ENCODE measurements around the gene POLD2.

POLD2 gene

DNA sequence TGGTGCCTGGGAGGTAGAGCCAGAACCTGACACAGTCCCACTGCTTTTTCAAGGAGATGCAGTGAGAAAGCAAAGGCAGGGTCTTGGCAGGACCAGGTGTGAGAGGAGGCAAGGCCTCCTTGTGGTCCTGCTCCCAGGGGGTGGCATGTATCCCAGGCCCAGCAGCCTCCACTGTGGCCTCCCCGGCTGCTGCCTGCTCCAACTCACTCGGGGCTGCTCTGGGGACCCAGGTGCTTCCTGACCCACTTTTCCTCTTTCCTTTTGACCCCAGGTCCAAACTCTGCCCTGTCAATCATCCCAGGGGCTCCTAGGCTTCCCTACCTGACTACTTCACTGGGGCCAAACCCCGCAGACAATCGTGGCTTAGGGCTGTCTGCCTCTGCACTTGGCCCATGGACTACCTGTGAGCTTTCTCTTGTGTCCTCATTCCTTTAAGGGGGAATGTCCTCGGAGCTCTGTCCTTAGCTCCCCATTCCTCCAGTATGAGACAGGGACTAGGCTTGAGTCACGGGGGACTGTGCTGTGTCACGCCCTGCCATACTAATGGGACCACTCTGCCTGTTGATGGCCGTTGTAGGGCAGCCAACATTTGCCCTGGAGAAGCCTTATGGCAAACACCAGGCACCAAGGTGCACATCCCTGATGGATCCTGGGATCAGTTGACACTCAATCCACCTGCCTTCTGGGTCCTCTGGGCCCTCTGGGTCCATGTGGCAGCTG lies 20.3 kb downstream of the POLD2 start:
- in situ Hi-C loops (cut with MboI; ENCODE audit: low sequenced_read_pairs, unreplicated experiment) = no loop called here
- DNase-seq (ENCODE audit: low spot score) = no peak
- TF ChIP-seq, protein P1, sequence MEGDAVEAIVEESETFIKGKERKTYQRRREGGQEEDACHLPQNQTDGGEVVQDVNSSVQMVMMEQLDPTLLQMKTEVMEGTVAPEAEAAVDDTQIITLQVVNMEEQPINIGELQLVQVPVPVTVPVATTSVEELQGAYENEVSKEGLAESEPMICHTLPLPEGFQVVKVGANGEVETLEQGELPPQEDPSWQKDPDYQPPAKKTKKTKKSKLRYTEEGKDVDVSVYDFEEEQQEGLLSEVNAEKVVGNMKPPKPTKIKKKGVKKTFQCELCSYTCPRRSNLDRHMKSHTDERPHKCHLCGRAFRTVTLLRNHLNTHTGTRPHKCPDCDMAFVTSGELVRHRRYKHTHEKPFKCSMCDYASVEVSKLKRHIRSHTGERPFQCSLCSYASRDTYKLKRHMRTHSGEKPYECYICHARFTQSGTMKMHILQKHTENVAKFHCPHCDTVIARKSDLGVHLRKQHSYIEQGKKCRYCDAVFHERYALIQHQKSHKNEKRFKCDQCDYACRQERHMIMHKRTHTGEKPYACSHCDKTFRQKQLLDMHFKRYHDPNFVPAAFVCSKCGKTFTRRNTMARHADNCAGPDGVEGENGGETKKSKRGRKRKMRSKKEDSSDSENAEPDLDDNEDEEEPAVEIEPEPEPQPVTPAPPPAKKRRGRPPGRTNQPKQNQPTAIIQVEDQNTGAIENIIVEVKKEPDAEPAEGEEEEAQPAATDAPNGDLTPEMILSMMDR (IDR thresholded peaks at IDR 0.05; ENCODE audit: borderline replicate concordance, control extremely low read depth, extremely low read depth, insufficient read depth, missing control alignments) = no peak

DNA sequence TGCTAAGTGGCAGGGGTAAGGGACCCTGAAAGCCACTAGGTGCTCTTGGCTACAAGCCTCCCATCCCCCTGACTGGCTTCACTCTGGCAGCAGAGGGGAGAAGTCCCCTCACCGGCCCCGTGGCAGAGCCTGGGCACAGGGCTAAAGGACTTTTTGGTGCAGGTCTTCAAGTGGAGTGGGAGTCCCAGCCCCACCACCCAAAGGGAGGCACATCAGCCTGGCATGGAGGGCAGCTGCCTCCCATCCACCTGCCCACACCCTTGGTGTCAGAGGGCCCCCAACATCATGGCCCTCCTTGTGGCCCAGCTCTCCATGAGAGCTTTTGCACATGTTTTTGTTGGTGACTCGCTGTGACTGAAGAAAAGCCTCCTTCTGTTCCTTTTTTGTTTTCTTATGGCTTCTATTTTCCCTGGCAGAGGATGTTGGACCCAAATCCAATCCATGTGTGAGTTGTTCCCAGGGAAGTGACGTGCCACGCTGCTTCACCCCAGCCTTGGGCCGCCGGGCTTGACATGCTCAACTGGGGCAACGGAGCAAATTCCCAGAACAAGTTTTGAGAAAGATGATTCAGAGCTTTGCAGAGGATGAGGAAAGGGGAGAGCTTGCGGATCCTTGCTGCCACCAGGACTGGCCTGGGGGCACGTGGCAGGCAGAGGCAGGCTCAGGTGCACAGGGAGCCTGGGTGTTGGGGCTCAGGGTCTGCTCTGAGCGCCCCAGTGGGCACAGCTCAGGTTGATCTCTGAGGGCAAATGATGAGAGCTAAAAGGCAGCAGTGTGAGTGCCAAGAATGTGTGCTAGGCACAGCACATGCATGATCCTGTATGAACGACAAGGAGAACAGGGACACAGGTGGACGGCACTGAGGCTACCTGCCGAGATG lies 21.1 kb downstream of the POLD2 start:
- DNase-seq (ENCODE audit: low spot score) = no peak
- in situ Hi-C loops (cut with MboI; ENCODE audit: low sequenced_read_pairs, unreplicated experiment) = no loop called here
- TF ChIP-seq, protein P1 (IDR thresholded peaks at IDR 0.05; ENCODE audit: borderline replicate concordance, control extremely low read depth, extremely low read depth, insufficient read depth, missing control alignments) = no peak

DNA sequence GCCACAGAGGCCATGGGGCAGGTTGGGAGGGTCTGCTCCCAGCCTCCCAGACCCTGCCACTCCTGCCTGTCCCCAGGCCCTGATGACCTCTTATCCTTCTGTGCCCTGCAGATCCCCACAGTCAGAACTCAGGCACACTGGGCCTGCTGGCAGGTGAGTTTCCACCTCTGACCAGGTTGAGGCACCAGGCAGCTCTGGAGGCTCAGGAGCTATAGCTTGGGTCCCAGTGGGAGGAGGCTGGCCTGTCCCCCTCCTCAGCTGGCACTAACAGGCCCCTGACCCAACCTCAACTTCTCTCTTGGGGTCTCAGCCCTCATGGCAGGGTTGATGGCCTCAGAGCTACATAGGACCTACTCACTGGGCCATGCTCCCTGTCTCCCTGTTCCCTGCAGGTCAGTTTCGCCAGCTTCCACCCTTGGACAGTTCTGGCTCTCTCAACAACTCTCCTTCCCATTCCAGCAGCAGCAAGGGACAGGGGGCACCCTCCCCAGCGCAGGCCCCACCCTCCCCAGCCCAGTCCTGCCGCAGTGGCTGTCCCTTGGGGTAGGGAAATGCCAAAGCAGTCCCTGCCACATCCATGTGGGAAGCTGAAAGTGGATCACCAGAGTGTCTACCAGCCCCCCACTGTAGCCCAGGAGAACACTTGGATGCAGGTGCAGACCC lies 21.9 kb downstream of the POLD2 start:
- no peak for DNase-seq (ENCODE audit: low spot score)
- in situ Hi-C loops (cut with MboI; ENCODE audit: low sequenced_read_pairs, unreplicated experiment) = no loop called here
- TF ChIP-seq, protein P1 (IDR thresholded peaks at IDR 0.05; ENCODE audit: borderline replicate concordance, control extremely low read depth, extremely low read depth, insufficient read depth, missing control alignments) = no peak

DNA sequence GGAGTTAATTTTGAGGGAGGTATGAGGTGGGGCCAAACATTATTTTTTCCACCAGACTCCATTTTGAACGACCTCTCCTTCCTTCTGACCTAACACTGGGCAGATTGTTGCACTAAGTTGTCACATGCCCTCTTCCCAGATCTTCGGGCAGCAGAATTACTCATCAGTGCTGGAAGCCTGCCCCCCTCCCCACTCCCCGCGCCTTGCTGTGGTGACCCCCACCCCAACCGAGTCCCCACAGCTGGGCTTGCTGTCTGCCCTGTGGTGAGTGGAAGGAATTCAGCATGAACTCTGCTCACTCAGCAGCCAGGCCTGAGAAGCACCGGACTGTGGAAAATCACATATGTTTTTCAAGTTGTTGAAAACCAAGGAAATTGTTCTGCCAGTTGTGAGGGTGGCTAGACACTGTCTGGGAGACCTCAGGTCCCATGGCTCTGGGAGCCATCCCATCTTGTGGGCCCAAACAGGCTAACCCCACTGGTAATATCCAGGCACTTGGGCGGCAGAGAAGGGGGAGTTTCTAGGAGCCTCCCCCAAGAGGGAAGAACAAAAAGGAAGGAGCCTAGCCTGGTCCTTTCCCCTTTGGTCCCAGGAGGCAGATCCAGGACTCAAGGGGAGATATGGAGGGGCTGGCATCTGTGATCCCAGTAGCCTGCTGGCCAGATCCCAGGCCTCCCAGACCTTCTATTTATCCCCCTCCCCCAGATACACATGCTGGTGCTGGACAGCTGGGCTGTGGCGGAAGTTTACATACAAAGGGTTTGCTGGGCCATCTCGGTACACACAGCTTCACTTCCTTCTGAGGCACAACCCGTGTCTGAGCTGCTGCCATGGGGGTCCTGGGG lies 22.7 kb downstream of the POLD2 start:
- TF ChIP-seq, protein P1 (IDR thresholded peaks at IDR 0.05; ENCODE audit: borderline replicate concordance, control extremely low read depth, extremely low read depth, insufficient read depth, missing control alignments) = no peak
- in situ Hi-C loops (cut with MboI; ENCODE audit: low sequenced_read_pairs, unreplicated experiment) = no loop called here
- no peak for DNase-seq (ENCODE audit: low spot score)

DNA sequence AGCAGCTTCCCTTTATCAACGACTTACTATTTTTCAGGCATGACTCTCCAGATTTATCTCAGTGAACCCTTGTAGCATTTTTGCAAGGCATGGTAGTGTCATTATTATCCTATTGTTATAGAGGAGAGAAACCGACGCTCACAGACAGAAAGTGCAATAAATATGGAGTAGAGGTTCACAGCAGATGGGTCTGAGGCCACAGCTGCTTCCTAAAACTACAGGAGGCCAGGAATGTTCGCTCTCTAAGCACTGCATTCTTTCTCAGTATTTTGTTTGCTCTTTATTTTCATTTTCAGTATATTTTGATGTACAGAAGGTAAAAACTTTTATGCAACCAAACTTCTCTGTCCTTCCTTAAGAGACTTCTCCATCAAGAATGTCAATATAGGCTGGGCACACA lies 23.7 kb downstream of the POLD2 start:
- in situ Hi-C loops (cut with MboI; ENCODE audit: low sequenced_read_pairs, unreplicated experiment) = no loop called here
- no peak for DNase-seq (ENCODE audit: low spot score)
- TF ChIP-seq, protein P1 (IDR thresholded peaks at IDR 0.05; ENCODE audit: borderline replicate concordance, control extremely low read depth, extremely low read depth, insufficient read depth, missing control alignments) = no peak
